ENCODE results near the gene ADGRB3. TPM values are rescaled to one million over a fixed set of nuclear protein-coding genes. Genes with fewer than 3 reads are reported as not detected.
"Not testable (repeated sequence)": the region's sequence is repeated elsewhere in the genome, so short reads cannot be mapped to it uniquely, and the experiment has no call there.

ADGRB3 gene
- polyA plus RNA-seq, 3 donors, result 0.08 to 0.46 (median 0.11) TPM

DNA sequence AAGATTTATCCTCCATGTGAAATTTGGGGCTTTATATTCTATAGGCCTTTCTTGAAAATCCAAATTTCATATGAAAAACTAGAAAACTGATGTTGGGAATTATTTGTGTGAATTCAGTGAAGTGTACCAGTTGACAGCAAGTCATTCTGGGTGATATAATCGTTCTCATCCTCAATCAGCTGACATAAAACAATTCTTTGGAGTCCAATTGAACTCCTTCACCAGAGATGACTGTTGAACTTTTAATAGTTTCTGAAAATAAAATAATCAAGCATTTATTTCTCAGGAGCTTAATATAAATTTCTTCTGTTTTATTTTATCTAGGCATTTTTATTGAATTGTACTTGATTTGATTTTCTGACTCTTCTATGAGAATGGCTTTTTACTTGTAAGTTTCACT is 92.6 kb downstream of the ADGRB3 start:
- no peak overlapping the region for H3K27ac ChIP-seq (ENCODE audit: low read depth, low read length)
- 44 to 60% (median 55%) methylated on average over 1 of the region's 1 CpG for WGBS, 3 donors

- WGBS, 3 donors, result 34 to 46% (median 39%) methylated on average over 5 of the region's 5 CpGs
These were observed 93.3 kb downstream of the ADGRB3 start for GRCh38 chr6:68728159-68728979.

DNA sequence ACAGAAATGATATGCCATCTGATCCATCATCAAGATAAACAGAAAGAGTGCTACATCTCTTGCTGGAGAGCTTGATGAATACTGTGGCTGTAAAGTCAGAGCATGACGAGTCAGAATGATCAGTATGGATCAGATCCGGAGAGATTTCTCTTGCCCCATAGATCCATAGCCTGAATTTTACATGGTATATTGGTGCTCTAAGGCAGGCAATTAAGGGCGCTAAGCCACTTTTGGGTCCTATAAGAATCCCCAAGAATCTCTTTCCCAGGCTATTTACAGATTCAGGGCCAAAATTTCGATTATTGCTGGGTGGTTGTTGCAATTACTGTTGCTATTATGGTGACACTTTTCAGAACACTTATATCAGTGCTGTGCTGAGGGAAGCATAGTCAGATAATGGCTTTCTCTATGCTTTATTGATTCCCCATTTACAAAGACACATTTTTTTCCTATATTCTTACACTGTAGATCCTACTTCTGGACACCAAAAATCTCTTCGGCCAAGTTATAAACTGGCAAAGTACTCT is 94.4 kb downstream of the ADGRB3 start:
- no peak overlapping the region for H3K27ac ChIP-seq (ENCODE audit: low read depth, low read length)
- 66 to 83% (median 73%) methylated on average over 5 of the region's 5 CpGs for WGBS, 3 donors

More at GRCh38 chr6:68728159-68728979, 93.3 kb downstream of the ADGRB3 start:
- H3K27ac ChIP-seq (ENCODE audit: low read depth, low read length), result no peak overlapping the region

- 63 to 88% (median 84%) methylated on average over 5 of the region's 5 CpGs for WGBS, 3 donors
- no peak overlapping the region for H3K27ac ChIP-seq (ENCODE audit: low read depth, low read length)
These were observed 95.4 kb downstream of the ADGRB3 start for GRCh38 chr6:68730291-68731054.

DNA sequence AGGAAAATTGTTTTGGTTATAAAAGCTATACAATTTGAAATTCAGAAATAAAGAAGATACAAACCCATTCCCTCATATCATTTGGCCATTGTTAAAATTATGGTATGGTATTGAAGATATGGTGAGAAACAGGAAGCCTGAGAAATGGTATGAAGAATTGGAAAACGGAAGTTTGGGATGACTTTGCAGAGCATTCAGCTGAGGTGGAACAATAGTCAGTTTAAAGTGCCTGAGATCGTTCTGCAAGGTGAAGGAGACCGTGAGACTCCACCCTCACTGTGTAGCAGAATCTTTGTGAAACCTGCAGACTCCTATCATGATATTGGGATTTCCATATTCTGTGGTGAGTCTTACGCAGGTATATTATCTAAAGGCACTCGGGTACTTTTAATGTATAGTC is 97.3 kb downstream of the ADGRB3 start:
- 74 to 82% (median 80%) methylated on average over 5 of the region's 5 CpGs for WGBS, 3 donors
- H3K27ac ChIP-seq (ENCODE audit: low read depth, low read length), result no peak overlapping the region

GRCh38 chr6:68735866-68736265 is 100.8 kb downstream of the ADGRB3 start:
- H3K27ac ChIP-seq (ENCODE audit: low read depth, low read length), result no peak overlapping the region

GRCh38 chr6:68737061-68737460 is 102.0 kb downstream of the ADGRB3 start:
- no peak overlapping the region for H3K27ac ChIP-seq (ENCODE audit: low read depth, low read length)

GRCh38 chr6:68738039-68738438 is 103.0 kb downstream of the ADGRB3 start:
- no peak overlapping the region for H3K27ac ChIP-seq (ENCODE audit: low read depth, low read length)

DNA sequence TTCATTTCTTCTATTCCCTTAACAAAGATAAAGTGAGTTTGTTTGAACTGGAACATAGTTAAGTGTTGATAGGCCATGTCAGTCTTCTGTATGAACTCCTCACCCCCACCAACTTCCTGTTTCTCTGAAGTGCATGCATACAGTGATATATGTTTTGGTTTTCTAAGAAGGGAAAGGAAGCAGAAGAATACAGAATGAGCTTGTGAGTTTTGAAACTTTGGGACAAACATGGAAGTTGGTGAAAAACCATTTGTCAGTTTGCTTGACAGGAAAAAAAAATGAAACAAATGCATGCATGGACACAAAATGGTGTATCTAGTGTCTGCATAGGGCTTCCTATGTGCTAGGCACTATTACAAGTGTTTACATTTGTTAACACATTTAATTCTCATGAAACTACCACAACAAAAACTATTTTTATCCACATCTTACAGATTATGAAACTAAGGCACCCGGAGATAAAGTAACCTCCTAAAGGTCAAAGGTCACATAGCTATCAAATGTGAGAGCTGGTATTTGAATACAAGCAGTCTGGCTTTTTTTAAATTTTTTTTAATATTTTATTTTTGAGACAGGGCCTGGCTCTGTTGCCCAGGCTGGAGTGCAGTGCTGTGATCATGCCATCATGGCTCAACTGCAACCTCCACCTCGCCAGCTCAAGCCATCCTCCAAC is 105.9 kb downstream of the ADGRB3 start:
- H3K27ac ChIP-seq (ENCODE audit: low read depth, low read length), result no peak overlapping the region
- WGBS, 3 donors, result 61 to 80% (median 73%) methylated on average over 2 of the region's 2 CpGs

DNA sequence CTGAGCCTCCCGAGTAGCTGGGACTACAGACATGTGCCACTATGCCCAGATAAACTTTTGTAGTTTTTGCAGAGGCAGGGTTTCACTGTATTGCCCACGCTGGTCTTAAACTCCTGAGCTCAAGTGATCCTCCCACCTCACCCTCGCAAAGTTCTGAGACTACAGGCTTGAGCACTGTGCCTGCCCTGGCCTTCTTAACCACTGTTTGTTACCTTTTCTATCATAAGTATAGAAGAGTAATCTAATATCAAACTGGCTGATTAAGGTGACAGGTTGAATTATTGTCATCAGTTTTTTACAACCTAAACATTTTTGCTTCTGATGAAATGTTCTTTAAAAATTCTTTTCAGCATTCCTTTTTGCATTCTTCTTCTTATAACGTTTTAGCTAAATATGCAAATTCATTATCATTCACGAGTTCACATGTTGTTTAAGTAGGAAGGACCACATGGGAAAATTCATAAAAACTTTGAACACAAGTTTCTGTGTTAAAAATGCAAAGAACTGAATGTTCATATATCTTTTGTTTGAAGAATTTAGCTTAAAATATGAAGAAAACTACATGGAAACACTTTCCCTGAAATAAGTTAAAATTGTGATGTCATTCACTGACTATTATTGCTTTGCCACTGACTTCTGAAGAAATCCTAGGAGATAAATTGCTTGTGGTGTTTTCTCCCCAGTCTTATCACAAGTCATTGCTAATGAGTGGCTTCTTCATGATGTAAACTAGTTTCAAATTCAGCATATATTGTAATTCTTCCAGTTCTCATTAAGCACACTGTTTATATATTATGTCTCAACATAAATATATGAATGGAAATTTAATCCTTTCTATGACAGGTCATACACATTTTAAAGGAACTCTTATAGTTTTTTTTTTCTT is 106.7 kb downstream of the ADGRB3 start:
- 72 to 81% (median 79%) methylated on average over 5 of the region's 5 CpGs for WGBS, 3 donors

GRCh38 chr6:68743099-68743498 is 108.0 kb downstream of the ADGRB3 start:
- 74 to 78% (median 74%) methylated on average over 1 of the region's 1 CpG for WGBS, 3 donors
- H3K27ac ChIP-seq (ENCODE audit: low read depth, low read length), result no peak overlapping the region

More for the DNA sequence above, 106.7 kb downstream of the ADGRB3 start:
- no peak overlapping the region for H3K27ac ChIP-seq (ENCODE audit: low read depth, low read length)

GRCh38 chr6:68744376-68744775 is 109.3 kb downstream of the ADGRB3 start:
- 78 to 93% (median 90%) methylated on average over 1 of the region's 1 CpG for WGBS, 3 donors
- not testable (repeated sequence) for H3K27ac ChIP-seq (ENCODE audit: low read depth, low read length)

DNA sequence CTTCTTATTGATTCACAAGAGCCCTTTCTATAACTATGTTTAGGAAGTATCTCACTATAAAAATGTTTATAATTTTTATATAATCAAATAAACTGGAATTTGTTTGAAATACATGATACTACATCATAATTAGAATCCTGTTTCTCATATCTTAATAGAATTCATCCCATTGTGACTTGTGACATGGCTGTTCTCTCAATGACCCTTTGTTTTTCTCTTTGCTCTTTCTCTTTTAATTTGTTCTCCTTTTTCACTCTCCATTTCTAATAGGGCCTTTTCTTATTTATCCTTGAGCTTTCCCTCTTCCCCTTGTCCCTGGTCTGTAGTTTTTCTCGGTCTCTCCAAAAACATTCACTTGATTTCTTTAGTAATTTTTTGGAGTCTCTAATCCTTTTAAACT is 111.3 kb downstream of the ADGRB3 start:
- 86 to 96% (median 95%) methylated on average over 1 of the region's 1 CpG for WGBS, 3 donors
- no peak overlapping the region for H3K27ac ChIP-seq (ENCODE audit: low read depth, low read length)

- WGBS, 3 donors, result 78 to 94% (median 92%) methylated on average over 1 of the region's 1 CpG
- H3K27ac ChIP-seq (ENCODE audit: low read depth, low read length), result no peak overlapping the region
These were observed 112.2 kb downstream of the ADGRB3 start for GRCh38 chr6:68747110-68747790.

DNA sequence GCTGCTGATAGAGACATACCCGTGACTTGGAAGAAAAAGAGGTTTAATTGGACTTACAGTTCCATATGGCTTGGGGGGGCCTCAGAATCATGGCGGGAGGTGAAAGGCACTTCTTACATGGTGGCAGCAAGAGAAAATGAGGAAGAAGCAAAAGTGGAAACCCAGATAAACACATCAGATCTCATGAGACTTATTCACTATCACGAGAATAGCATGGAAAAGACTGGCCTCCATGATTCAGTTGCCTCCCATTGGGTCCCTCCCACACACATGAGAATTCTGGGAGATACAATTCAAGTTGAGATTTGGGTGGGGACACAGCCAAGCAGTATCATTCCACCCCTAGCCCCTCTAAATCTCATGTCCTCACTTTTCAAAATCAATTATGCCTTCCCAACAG is 112.8 kb downstream of the ADGRB3 start:
- WGBS, 3 donors, result 80 to 95% (median 94%) methylated on average over 3 of the region's 3 CpGs
- H3K27ac ChIP-seq (ENCODE audit: low read depth, low read length), result not testable (repeated sequence)

DNA sequence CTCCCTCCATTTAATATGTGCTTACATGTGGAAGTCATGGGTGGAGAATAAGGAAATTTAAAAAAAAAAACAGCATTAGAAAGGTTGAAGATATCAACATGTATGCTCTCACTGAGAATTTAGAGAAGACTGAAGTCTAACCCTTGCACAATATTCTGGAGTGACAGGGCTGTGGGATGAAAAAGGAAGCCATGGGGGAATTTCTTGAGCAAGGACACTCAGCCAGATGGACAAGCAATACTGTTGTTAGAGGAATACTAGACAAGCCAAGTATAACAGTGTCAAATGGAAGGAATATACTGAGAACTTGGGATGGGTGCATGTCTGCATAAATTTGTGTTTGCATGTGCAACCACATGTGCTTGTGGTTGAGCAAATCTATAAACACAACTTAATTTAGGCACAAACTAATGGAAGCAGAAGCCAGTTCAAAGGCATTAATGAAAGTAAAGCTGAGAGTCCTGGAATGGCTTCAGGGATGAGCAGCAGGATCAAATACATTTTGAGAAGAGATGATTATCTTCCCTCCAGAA is 119.7 kb downstream of the ADGRB3 start:
- H3K27ac ChIP-seq (ENCODE audit: low read depth, low read length), result no peak overlapping the region

Data from adipose tissue (tissue), 3 donors.